CD4-positive, alpha-beta T cell treated with Interleukin-2 at 100 ng/mL for 4 hours (primary cell): ENCODE measurements around the gene KCNS3.

Experiments
- DNase-seq: peaks from one replicate; pipeline ENCODE4 v3.0.0-alpha.2; 2020; ENCODE audit warnings: low spot score

The KCNS3 gene

DNA sequence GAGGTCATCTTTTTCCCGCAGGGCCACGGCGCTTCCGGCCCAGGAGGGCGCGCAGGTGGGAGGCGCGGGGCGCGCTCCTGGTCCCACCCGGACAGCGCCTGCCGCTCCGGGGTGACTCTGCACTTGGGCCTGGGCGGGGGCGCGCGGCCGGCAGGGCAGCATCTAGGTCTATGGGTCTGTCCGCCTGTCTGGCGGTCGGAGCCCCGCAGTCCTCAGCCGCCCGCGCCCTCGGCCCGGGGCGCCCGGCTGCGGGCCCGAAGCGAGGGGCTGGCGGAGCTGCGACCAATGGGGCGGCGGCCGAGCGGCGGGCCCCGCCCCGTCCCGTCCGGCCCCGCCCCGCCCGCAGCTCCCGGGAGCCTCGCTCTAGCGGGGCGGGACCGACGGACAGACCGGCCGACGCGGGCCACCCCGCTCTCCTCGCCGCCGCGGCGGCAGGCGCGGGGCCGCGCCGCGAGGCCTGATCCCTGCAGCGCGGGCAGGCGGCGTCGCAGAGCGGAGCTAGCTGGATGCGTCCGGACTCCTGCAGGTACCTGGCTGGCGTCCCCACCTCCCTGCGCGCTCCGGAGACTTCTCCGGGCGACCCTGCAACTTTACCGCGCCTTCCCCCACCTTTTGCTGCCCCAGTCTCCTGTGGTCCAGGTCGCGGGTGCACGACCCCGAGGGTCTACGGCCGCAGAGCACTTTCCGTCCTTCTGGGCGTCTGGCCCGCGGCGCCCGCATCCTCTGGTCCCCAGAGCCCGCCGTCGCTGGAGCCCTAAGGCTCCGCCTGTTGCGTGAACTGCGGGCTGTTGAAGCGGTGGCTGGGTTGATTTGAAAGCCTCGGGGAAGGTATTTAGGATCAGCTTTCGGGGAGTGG is at the start of gene KCNS3:
Gene KCNS3 (plus strand): TSS at position 387 of the 856 bp plus-strand sequence. CDS start 52,342 bp downstream, outside the sequence.
- no peak for DNase-seq

GRCh38 chr2:17830053-17831034 is 48.1 kb upstream of the KCNS3 start:
- peak; percentile 17 for DNase-seq

DNA sequence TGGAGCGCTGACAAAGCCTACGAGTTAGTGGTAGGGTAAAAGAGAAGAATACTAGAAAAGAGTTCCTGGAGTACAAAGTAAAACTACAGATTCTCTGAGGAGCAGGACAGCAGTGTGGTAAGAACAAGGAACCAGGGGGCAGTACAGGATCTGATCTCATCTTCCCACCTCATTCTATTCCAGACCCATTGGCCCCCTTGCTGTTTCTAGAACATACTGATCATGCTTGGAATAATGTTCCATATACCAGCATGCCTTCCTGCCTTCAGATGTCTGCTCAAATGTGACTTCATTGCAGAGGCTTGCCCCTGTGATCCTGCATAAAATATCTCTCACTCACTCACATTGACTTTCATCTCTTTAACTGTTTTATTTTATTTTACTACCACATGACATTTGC is 43.0 kb upstream of the KCNS3 start:
- no peak for DNase-seq

DNA sequence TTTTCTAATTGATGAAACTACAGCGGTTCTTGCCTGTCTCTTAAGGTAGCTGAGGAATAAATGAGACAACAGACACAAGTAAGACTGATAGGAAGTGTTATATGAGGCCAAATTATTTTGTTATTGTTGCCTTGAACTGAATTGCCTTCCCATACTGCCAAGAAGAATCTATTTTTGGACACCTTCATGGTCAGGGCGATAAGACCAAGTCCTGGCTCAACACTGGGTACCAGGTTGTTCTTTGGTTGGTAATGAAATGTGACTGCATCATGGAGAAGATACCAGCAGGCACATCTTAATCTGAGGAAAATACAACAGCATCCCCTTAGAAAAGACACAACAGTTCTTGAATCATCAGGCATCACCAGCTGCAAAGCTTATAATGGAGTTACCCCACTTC is 38.5 kb upstream of the KCNS3 start:
- DNase-seq = no peak

GRCh38 chr2:17843457-17843856 is 35.0 kb upstream of the KCNS3 start:
- no peak for DNase-seq

DNA sequence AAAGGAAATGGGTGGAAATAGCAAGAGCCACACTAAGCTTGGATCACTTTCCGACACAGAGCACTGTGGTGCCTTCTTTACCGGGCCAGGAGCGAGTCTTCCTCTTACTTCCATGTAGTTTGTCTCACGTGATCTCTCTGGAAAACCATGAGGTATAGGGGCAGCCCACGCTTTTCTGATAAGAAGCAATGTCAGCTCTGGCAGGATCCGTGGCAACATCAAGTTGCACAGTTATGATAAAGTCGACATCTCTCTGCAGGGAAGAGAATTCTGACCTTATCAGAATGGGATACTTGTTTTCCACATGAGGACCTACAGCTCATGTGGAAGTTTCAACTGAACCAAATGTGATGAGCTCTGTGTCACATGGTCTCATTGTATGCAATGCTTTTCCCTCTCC is 32.7 kb upstream of the KCNS3 start:
- no peak for DNase-seq

DNA sequence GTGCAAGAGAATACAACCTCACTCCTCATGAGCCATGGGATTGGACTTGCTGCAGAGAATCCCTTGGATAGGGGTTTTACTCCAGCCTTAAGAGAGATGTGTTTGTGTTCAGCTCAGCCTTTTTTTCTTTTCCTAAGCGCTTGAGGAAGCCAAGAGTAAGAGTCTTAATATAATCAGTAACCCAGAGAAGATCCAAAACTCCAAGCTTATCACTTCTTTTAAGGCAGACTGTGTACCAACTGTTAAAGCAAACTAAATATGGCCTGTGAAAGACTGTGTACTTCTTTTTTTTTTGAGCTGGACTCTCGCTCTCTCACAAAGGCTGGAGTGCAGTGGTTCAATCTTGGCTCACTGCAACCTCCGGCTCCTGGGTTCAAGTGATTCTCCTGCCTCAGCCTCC is 31.8 kb upstream of the KCNS3 start:
- DNase-seq = no peak

GRCh38 chr2:17847236-17847635 is 31.2 kb upstream of the KCNS3 start:
- no peak for DNase-seq

DNA sequence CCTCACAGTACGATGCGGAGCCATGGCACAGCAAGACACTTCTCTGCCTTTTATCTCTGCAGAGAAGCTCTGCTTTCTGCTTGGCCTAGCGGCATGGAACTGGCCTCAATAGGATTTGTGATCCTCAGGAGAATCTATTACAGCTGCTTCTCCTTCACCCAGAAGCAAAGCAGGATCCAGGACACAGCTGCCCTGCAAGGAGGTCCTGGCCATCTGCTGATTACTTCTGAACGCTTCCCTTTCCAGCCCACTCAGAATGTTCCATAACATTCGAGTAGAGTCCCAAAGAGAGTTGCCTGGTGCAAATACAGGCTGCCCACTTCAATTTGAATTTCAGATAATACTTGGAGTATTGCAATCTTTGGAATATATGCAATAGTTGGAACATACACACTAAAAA is 29.2 kb upstream of the KCNS3 start:
- DNase-seq = no peak

DNA sequence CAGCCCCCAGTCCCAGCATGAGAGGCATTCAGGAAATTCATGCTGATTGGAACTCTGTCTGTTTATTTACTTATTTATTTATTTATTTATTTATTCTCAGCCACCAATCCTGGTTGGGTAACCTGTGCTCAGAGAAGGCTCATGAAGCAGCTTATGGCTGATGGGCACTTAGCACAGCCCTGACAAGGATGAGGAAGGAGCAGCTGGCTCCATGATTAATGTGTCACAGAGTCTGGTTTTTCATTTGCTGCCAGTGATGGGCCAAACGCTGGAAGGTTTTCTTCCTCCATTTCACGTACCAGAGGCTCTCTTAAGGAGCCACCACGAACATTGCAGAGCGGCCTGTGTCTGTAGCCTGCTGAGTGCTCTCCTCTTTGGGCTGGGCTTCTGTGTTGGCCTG is 28.3 kb upstream of the KCNS3 start:
- DNase-seq = no peak

DNA sequence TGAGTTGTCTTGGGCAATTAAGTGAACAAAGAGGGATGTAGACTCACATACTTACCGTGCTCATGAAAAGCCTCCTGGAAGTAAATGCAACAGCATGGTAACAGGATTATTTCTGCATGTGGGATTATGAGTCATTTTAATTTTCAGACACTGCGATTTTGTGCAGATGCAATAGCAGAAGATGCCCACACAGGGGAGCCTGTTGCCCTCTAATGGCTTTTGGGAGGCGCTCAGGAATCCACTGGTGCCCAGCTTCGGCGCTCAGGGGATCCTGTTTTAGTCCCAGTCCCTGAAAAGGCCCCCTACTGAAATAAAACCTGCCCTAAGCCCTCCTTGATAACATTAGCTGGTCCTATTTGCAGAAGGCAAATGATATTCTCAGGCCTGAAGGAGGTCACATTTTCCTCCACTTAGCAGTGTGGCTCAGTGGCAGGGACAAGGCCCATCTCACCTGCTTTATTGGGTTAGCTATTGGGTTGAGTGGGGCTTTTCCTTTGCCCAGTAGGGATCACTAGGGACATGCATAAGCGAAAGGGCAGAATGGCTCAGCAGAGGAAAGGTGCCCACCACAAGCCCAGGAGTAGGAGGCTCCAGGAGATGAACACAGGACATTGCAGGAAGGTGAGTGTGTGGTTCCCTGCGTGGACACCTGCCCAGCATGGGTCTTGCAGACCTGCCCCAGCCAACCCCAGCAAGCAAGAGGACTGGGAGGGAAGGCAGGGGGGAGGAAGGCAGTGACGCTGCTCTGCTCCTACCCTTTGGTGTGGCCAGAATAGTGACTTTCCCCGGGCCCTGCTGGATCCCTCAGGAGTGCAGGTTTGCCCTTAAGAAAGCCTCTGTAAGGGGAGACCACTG is 26.5 kb upstream of the KCNS3 start:
- DNase-seq = peak; percentile 8

DNA sequence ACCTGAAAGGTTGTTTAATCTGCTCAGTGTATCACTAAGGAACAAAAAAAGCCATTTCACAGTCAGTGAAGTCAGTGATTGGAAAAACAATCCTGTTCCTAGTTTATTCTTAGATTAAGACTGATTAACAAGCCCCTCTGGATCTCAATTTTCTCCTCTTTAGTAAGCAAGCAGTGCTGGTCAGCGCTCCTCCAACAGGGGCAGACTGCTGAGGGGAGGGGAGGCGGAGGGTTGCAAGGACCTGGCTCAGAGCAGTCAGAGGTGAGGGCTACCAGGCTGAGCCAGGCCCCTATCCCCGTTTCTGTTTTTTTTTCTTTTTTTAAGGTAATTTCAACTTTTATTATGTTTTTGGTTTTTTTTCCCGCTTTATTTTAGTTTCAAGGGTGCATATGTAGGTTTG is 24.7 kb upstream of the KCNS3 start:
- no peak for DNase-seq

- DNase-seq = no peak
Observed at GRCh38 chr2:17857021-17857420, 21.4 kb upstream of the KCNS3 start.

DNA sequence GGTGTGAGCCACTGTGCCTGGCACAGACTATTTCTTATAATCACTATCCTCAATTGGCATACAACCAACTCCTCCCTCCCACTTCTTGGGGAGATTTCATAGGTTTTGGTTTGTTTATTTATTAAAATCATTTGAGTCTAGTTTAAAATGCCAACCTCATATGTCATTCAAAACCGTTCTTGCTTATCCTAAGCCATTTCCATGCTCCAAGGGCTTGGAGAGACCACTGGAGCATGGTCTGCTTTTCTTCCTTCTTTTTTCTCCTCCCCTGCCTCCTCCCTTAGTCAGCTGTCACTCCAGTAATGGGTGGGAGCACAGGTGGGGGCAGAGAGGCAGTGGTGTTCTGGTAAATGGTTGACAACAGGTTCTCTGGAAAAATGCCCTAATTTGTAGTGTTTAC is 20.4 kb upstream of the KCNS3 start:
- no peak for DNase-seq

- DNase-seq = no peak
Observed at GRCh38 chr2:17863539-17863938, 14.9 kb upstream of the KCNS3 start.

GRCh38 chr2:17864676-17865075 is 13.8 kb upstream of the KCNS3 start:
- no peak for DNase-seq

DNA sequence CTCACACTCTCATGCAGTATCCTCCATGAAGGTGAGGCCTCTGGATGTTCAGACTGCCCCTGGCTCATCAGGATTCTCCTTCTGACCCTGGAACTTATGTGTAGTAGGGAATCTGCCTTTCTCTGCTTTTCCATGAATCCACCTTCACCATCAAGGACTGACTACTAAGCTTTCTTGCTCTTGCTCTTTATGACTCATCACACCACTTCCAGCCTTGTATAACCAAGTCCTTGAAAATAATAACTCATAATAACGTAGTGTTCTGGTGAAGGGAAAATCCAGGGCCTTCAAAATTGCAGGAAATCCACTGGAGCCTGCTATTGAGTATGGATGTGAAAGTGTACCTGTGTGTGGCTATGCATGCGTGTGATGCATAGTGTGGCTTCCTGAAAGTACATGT is 11.3 kb upstream of the KCNS3 start:
- DNase-seq = no peak

- no peak for DNase-seq
Observed at GRCh38 chr2:17869128-17869527, 9.3 kb upstream of the KCNS3 start.

DNA sequence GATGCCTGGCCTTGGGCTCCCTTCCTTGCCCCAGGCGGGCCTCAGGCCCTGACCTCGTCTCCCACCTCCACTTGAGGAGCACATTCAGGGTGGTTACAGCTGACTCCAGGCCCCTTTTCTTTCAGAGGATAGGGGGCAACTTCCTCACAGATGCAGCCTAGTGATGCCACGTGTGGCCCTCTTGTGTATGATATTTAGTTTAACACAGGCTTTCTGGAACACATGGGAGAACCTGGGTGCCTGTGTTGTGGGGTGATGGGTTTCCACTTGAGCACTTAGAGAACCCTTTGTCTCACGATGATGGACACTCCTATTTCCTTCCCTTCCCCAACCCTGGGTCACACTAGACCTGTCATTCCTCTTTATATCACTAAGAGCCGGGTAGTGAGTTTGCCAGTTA is 6.8 kb upstream of the KCNS3 start:
- no peak for DNase-seq

GRCh38 chr2:17873021-17873420 is 5.4 kb upstream of the KCNS3 start:
- DNase-seq = no peak

DNA sequence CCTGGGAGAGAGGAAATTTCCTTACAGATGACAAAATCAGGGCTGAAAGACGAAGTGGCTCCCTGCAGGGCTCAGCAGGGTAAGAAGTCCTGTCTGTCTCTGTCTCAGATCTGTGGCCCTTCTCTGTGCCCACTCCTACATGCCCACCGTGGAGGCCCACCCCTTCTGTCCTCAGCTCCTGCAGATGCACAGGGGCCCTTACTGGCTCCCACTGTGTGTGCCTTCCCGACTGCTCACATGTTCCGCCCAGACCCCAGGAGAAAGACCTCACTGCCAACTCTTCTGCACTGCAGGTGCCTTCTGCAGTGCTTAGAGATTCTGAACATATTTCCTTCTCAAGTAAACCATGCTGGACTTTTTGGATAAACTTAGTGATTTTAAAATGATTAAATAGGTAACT is 1.9 kb upstream of the KCNS3 start:
- DNase-seq = no peak

DNA sequence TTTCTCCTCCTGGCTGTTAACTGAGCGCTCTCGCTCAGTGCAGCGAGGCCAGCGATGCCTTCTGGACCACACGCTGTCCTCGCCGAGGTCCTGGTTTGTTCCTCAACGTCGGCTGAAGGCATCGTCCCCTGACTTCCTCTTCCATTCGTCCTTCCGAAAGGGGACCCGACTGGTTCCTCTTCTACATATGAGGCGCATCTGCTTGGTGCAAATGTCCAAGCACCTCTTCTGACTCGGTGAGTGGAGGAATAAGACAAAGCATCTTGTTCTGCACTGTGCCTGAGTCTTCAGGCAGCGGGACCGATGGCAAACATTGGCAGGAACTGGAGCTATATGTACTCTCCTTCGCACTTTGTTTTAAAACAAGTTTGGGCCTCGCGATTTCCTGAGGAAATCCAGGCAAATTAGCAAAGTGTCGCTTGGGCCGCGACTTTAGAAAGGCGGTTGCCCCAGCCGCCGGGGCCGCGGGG is 621 bp upstream of the KCNS3 start:
- no peak for DNase-seq
